Measurements from ENCODE around the gene PPM1F. TPM values are rescaled to one million over a fixed set of nuclear protein-coding genes. Genes with fewer than 3 reads are reported as not detected.

Gene PPM1F
- total and polyA plus RNA-seq, 10 donors, result 13.6 to 103 (median 76.4) TPM

GRCh38 chr22:21920341-21921183 is 32.1 kb downstream of the PPM1F start:
- intact Hi-C loops (cut with DNase I; ENCODE audit: low total_unique reads), result no loop called here
- Histone ChIP-seq H3K27me3 (replicated peaks in 1 of 7) (no peaks in the 10 kb centered on the region), H3K4me3 (no peak overlapping the region), H3K27ac (no peak overlapping the region), H3K4me1 (peaks cover 0 to 18% (median 5%) of the 10 kb centered on the region in 6 donors), H3K9me3 (no peaks in the 10 kb centered on the region), H3K36me3 (peaks cover 0 to 71% (median 32%) of the 10 kb centered on the region in 6 donors)
- WGBS, 5 donors, result 83 to 93% (median 88%) methylated on average over 15 to 16 of the region's 16 CpGs
- no peak for DNase-seq
- TF ChIP-seq CTCF (IDR thresholded peaks at IDR 0.05 in 8 of 11, conservative IDR thresholded peaks at IDR 0.05 in 3 of 11) (no peak), POLR2AphosphoS5 (IDR thresholded peaks at IDR 0.05) (peak in 1 of 3 donors; percentile 42), POLR2A (IDR thresholded peaks at IDR 0.05) (no peak)

DNA sequence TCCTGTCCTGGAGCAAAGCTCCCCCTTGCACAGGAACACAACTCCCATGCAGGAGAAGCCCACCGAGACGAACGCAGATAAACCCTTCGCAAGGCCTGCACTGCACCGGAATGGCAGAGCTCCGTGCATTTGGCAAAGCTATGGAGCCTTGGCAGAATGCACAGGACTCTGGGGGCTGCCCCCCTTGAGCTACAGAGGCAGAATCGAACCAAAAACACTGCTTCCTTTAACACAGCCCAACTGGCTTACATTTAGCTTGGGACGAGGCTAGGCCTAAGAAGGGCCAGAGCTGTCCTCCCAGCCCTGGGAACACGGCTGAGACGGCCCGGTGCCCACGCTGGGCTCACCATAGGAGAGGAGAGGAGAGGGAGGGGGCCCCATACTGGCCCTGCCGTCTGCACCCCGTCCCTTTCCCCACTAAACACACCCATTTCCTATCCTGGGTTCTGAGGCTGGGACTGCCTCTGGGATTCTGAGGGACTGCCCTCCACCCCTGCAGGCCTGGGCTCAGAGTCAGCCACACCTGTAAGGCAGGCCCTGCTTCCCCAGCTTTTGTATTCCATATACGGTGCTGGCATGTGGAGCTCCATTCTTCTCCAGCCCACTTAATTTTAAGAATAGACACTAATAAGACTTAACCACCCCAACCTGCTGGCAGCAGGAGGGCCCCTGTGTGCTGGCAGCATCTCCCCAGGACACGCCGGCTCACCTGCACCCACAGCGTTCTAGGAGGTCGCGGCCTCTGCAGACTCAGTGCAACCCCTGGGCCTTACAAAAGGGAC is 32.9 kb downstream of the PPM1F start:
- no peak overlapping the region for H3K4me3 ChIP-seq
- no peaks in the 10 kb centered on the region for H3K9me3 ChIP-seq
- no peak overlapping the region for H3K27ac ChIP-seq
- DNase-seq, result no peak
- peaks cover 0 to 18% (median 5%) of the 10 kb centered on the region in 6 donors for H3K4me1 ChIP-seq
- peaks cover 0 to 62% (median 30%) of the 10 kb centered on the region in 6 donors for H3K36me3 ChIP-seq
- intact Hi-C loops (cut with DNase I; ENCODE audit: low total_unique reads), result no loop called here
- H3K27me3 ChIP-seq (replicated peaks in 1 of 7), result no peaks in the 10 kb centered on the region
- TF ChIP-seq POLR2A (IDR thresholded peaks at IDR 0.05) (no peak), POLR2AphosphoS5 (IDR thresholded peaks at IDR 0.05) (no peak), CTCF (IDR thresholded peaks at IDR 0.05 in 8 of 11, conservative IDR thresholded peaks at IDR 0.05 in 3 of 11) (no peak)
- WGBS, 5 donors, result 89 to 93% (median 89%) methylated on average over 20 of the region's 20 CpGs

DNA sequence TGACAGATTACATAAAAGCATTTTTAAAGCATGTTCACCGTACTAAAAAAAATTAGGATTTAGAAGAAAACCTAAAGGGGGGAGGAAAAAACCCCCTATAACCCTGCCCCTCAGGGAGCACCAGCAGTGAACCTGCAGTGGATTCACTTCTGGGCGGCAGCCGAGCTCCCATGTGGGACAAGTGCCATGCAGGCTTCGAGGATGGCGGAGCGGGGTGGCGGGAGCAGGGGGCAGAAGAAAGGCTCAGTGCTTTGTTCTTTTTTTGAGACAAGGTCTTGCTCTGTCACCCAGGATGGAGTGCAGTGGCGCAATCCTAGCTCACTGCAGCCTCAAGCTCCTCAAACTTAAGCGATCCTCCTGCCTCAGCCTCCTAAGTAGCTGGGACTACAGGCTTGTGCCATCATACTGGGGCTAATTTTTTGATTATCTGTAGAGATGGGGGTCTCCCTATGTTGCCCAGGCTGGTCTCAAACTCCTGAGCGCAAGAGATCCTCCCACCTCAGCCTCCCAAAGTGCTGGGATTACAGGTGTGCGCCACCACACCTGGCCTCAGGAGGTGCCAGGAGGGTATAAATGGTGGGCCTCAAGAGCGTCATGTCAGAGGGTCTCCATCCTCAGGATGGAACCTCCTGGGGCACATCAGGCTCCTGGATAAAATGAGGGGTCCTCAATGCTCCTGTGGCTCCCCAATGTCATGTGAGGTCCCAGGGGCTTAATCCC is 34.0 kb downstream of the PPM1F start:
- no peaks in the 10 kb centered on the region for H3K9me3 ChIP-seq
- no peak overlapping the region for H3K4me3 ChIP-seq
- H3K4me1 ChIP-seq, result peaks cover 0 to 18% (median 5%) of the 10 kb centered on the region in 6 donors
- no peak overlapping the region for H3K27ac ChIP-seq
- TF ChIP-seq CTCF (IDR thresholded peaks at IDR 0.05 in 8 of 11, conservative IDR thresholded peaks at IDR 0.05 in 3 of 11) (no peak), POLR2A (IDR thresholded peaks at IDR 0.05) (no peak), POLR2AphosphoS5 (IDR thresholded peaks at IDR 0.05) (peak in 1 of 3 donors; percentile 16)
- no peak for DNase-seq
- H3K36me3 ChIP-seq, result peaks cover 0 to 52% (median 24%) of the 10 kb centered on the region in 6 donors
- H3K27me3 ChIP-seq (replicated peaks in 1 of 7), result no peaks in the 10 kb centered on the region
- WGBS, 5 donors, result 87 to 96% (median 95%) methylated on average over 11 to 12 of the region's 12 CpGs
- intact Hi-C loops (cut with DNase I; ENCODE audit: low total_unique reads), result no loop called here
